GM19239 (cell line): ENCODE results near the gene MSH6.
"Not testable (repeated sequence)": the region's sequence is repeated elsewhere in the genome, so short reads cannot be mapped to it uniquely, and the experiment has no call there.

Experiments used
- DNase-seq: peaks from one replicate; pipeline ENCODE4 v3.0.0; 2011; ENCODE audit warnings: low spot score; ENCODE audit not compliant: insufficient read length
- FAIRE-seq: peaks from 2 replicates; lab custom pipeline; 2011; peaks lifted over from hg19 to GRCh38; lab: Jason Lieb, UNC

Gene MSH6

DNA sequence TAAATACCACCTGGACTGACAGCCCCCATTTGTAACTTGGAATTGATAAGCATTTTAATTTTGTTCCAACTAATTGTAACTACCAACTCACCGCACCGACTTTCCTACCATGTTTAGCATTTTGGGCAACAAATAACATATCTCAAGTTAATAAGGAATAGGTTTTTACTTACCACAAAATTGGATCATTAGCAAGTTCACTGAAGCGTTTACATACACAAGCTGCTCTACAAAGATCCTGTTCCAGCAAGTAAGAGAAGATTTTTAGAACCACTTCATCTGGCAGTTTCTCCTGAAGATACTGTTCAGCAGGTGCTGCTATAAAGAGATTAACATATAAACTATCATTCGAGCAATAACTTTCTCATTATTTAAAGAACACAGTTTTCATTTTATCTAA, 55.7 kb downstream of the MSH6 start:
- no peak for FAIRE-seq
- DNase-seq = no peak

GRCh38 chr2:47842846-47843245, 59.9 kb downstream of the MSH6 start:
- no peak for FAIRE-seq
- no peak for DNase-seq

DNA sequence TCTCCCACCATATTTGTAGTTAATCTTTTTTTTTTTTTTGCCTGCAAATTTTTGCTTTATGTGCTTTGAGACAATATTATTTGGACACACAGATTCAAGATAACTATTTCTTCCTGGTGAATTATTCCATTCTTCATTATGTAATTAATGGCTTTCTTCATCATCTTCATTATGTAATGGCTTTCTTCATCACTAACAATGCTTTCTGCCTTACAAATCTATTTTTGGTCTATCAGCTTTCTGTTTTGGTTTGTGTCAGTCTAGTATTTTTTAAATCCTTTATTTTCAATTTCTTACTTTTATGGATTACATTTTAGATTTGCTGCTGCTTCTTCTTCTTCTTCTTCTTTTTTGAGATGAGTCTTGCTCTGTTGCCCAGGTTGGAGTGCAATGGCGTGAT, 60.5 kb downstream of the MSH6 start:
- FAIRE-seq (no peak), DNase-seq (no peak)

DNA sequence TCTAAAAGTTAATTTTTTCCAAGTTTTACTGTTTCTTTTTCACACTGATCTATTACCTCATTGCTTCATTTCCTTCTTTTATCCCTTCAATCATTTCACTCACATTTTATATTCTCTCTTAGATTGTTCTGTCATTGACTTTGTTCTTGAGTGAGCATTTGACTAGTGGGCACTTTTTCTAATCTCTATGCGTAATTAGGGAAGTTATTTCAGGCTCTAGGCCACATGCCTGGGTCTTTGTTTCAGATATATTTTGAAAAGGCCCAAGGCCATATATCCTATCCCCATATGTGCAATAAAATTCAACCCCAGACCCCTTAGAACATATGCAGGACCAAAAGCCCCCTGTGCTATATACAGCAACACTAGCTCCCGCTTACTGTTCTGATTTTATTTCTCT, 61.2 kb downstream of the MSH6 start:
- FAIRE-seq (no peak), DNase-seq (no peak)

DNA sequence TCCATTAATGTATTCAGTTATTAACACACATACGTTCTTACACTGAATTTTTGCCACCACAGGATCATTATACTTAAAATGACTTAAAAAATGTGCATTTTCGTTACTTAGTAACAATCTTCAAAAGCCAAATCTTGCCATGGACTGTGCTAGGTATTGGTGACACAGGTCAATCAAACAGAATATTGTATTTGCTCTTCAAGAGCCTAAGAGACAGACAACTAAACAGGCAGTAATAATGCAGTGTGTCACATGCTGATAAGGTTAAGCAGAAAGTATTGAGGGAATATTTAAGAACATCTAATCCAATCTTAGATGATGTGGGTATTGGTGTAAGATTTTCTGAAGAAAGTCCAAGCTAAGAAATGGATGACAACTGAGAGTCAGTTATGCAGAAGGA, 66.4 kb downstream of the MSH6 start:
- FAIRE-seq (no peak), DNase-seq (no peak)

GRCh38 chr2:47850198-47850597, 67.3 kb downstream of the MSH6 start:
- FAIRE-seq (no peak), DNase-seq (no peak)

DNA sequence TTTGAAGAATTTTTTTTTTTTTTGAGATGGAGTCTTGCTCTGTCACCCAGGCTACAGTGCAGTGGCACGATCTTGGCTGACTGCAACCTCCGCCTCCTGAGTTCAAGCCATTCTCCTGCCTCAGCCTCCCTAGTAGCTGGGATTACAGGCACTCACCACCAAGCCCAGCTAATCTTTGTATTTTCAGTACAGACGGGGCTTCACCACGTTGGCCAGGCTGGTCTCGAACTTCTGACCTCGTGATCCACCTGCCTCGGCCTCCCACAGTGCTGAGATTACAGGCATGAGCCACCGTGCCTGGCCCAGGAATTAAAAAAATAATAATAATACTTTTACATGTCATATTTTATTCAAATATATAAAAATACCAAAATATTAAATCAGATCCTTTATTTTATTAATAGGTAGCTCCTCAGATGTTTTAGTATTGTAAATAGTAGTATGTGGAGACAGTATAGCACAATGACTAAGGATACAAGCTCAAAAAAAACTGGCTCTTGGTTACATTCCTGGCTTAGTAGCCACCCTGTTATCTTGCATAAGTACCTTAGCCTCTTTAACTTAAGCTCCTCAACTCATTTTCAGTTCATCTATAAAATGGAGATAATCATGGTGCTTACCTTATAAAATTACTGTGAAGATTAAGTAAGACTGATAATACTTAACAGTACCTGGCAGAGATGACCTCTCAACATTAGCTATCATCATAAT, 70.3 kb downstream of the MSH6 start:
- FAIRE-seq = peak; percentile 44
- DNase-seq = not testable (repeated sequence)
